GM23338 (cell line): Measurements from ENCODE around the gene TANGO2.

ENCODE experiments used
- CTCF ChIP-seq, 2 experiments: fragments of 200-600 bp in 1 of 2; sonication (generic) in 1 of 2; conservative IDR thresholded peaks; 2 replicates each; pipeline versions ENCODE4 v1.5.1 to v1.6.1; 2016 to 2017; ENCODE audit warnings: antibody characterized with exemption in 2 of 2, low read depth in 2 of 2, mild to moderate bottlenecking in 2 of 2, moderate library complexity in 1 of 2
- EZH2 ChIP-seq: fragments of 200-600 bp; sonication (generic); IDR thresholded peaks from one replicate; pipeline ENCODE4 v1.8.0; 2017; ENCODE audit warnings: antibody characterized with exemption, mild to moderate bottlenecking, low read depth; ENCODE audit not compliant: unreplicated experiment
- EZH2phosphoT487 ChIP-seq: fragments of 200-600 bp; sonication (generic); IDR thresholded peaks from one replicate; pipeline ENCODE4 v1.8.1; 2018; ENCODE audit warnings: antibody characterized with exemption; ENCODE audit not compliant: unreplicated experiment
- NANOG ChIP-seq: IDR thresholded peaks from 2 replicates; pipeline ENCODE4 v1.6.1; 2016; ENCODE audit warnings: antibody characterized with exemption, borderline replicate concordance

GRCh38 chr22:20024650-20025397 lies 3.9 kb downstream of the TANGO2 start:
- TF ChIP-seq EZH2phosphoT487 = no peak
- no peak for TF ChIP-seq CTCF (conservative IDR thresholded peaks at IDR 0.05; ENCODE audit: low read depth in 2 of 2)
- no peak for TF ChIP-seq NANOG
- TF ChIP-seq EZH2 = no peak
